Measurements from ENCODE around the gene NINJ1.

Gene NINJ1

GRCh38 chr9:93086447-93087224 lies 47.4 kb downstream of the NINJ1 start:
- DNase-seq (ENCODE audit: low read depth in 2 of 2) = no peak

GRCh38 chr9:93085676-93086075 lies 48.4 kb downstream of the NINJ1 start:
- no peak for DNase-seq (ENCODE audit: low read depth in 2 of 2)

- DNase-seq (ENCODE audit: low read depth in 2 of 2) = no peak
Observed at GRCh38 chr9:93084471-93084881, 49.6 kb downstream of the NINJ1 start.

GRCh38 chr9:93083592-93084470 lies 50.2 kb downstream of the NINJ1 start:
- DNase-seq (ENCODE audit: low read depth in 2 of 2) = no peak

- no peak for DNase-seq (ENCODE audit: low read depth in 2 of 2)
Observed at GRCh38 chr9:93082841-93083411, 51.1 kb downstream of the NINJ1 start.

GRCh38 chr9:93081931-93082330 lies 52.1 kb downstream of the NINJ1 start:
- no peak for DNase-seq (ENCODE audit: low read depth in 2 of 2)

- no peak for DNase-seq (ENCODE audit: low read depth in 2 of 2)
Observed at GRCh38 chr9:93081081-93081529, 52.9 kb downstream of the NINJ1 start.

- DNase-seq (ENCODE audit: low read depth in 2 of 2) = no peak
Observed at GRCh38 chr9:93080406-93080805, 53.6 kb downstream of the NINJ1 start.

GRCh38 chr9:93079371-93079770 lies 54.7 kb downstream of the NINJ1 start:
- no peak for DNase-seq (ENCODE audit: low read depth in 2 of 2)

GRCh38 chr9:93077811-93078210 lies 56.2 kb downstream of the NINJ1 start:
- DNase-seq (ENCODE audit: low read depth in 2 of 2) = no peak

- DNase-seq (ENCODE audit: low read depth in 2 of 2) = no peak
Observed at GRCh38 chr9:93077367-93077766, 56.7 kb downstream of the NINJ1 start.

GRCh38 chr9:93076792-93077128 lies 57.3 kb downstream of the NINJ1 start:
- no peak for DNase-seq (ENCODE audit: low read depth in 2 of 2)

GRCh38 chr9:93076101-93076791 lies 57.8 kb downstream of the NINJ1 start:
- no peak for DNase-seq (ENCODE audit: low read depth in 2 of 2)

GRCh38 chr9:93072383-93072795 lies 61.7 kb downstream of the NINJ1 start:
- no peak for DNase-seq (ENCODE audit: low read depth in 2 of 2)
